Dedifferentiated amniotic fluid mesenchymal stem cell (primary cell): ENCODE measurements around the gene ARHGAP45.

Experiments
- DNase-seq: peaks from one replicate; pipeline ENCODE4 v3.0.0-alpha.2; 2016; ENCODE audit errors: extremely low spot score

The ARHGAP45 gene

DNA sequence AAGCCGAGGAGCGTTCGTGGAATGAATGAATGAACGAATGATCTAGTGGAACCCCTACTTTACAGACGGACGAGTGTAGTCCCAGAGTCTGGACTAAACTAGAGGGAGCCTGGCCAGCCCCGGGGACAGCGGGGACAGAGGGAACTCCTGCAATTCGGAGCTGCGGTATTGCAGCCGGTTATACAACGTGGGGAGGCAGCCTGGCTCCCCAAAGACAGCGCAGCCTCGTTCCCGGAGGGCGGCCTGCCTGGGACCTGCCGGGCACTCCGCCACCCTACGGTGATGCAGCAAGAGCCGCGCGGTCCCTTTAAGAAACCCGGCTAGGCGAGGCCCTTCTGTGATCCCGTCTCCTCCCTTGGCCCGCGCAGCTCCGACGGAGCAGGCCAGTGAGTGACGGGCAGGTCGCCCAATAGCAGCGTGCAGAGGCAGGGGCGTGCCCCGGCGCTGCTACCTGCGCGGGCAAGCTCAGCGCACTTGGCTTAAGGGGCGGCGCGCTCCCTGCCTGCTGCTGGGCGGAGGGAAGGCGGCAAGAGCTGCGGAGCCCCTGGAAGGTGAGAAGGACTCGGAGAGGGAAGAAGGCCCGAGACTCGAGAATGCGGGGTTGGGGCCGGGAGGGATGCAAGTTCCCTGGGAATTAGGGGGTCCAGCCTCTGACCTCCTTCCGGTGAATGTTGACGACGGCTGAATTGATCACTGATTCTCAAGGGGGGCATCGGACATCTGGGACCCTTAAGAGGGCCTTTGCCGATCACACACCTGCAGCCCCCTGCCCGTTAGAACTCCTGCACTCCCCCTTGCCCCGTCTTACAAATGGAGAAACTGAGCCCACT lies 27.1 kb upstream of the ARHGAP45 start, which contains the start of gene ABCA7:
ABCA7 (plus strand) TSS at position 462 of the 830 bp plus-strand sequence. CDS start 1,255 bp downstream, outside the sequence.
- peak; percentile 91 for DNase-seq

GRCh38 chr19:1040476-1041271 lies 26.3 kb upstream of the ARHGAP45 start:
- peak; percentile 82 for DNase-seq

DNA sequence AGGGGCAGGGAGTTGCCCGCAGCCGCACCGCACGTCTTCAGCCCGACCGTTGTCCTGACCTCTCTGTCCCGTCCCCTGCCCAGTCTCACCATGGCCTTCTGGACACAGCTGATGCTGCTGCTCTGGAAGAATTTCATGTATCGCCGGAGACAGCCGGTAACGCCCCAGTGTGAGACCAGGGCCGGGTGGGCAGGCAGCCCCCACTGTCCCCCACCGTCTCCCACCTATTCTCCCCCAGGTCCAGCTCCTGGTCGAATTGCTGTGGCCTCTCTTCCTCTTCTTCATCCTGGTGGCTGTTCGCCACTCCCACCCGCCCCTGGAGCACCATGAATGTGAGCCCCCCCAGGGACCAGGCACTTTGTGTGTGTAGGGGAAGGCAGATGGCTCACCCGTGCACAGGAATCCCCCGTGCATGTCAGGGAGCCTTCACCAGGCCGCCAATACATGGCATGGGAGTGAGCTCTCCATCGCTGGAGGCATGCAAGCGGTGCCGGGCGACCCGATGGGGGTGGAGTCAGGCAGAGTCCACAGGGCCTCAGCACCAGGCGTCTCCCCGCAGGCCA lies 25.6 kb upstream of the ARHGAP45 start:
- no peak for DNase-seq

DNA sequence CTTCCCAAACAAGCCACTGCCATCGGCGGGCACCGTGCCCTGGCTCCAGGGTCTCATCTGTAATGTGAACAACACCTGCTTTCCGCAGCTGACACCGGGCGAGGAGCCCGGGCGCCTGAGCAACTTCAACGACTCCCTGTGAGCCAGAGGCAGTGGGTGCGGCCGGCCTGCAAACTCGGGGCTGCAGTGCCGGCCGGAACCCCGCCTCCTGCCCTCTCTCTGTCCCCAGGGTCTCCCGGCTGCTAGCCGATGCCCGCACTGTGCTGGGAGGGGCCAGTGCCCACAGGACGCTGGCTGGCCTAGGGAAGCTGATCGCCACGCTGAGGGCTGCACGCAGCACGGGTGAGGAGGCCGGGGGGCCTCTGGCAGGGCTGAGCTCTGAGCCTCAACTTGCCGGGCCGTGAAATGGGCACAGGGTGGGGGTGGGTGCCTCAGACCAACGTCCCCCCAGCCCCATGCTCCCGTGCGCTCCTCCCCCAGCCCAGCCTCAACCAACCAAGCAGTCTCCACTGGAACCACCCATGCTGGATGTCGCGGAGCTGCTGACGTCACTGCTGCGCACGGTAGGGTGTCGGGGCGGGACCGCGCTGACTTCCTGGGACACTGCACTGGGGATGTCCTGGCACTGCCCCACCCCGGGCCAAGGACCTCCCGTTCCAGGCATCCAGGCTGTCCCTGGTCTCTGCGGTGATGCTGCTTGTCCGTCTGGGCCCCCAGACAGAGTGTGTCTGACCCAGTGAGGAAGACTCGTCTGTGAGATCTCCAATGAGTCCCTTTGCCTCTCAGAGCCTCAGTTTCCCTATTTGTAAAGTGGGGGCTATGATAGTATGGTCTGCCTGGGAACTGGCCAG lies 24.9 kb upstream of the ARHGAP45 start:
- no peak for DNase-seq

GRCh38 chr19:1042689-1043511 lies 24.1 kb upstream of the ARHGAP45 start:
- no peak for DNase-seq

GRCh38 chr19:1045247-1045603 lies 21.7 kb upstream of the ARHGAP45 start:
- no peak for DNase-seq

DNA sequence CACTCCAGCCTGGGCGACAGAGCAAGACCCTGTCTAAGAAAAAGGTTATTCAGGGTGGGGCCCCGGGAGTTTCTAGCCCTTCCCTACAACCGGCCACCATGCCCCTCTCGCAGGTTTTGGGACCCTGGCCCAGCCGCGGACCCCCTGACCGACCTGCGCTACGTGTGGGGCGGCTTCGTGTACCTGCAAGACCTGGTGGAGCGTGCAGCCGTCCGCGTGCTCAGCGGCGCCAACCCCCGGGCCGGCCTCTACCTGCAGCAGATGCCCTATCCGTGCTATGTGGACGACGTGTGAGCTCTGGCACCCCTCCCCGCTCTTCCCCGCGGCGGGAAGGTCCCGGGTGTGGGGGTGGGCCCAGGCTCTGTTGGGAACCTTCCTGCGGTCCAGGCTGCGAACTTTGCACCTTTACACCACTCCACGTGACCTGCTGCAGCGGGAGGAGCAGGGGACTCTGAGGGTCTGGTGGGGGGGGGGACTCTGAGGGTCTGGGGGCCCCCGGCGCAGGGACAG lies 20.8 kb upstream of the ARHGAP45 start:
- DNase-seq, result no peak

- no peak for DNase-seq
These were observed 19.9 kb upstream of the ARHGAP45 start for GRCh38 chr19:1046836-1047695.

GRCh38 chr19:1047696-1048147 lies 19.2 kb upstream of the ARHGAP45 start:
- no peak for DNase-seq

DNA sequence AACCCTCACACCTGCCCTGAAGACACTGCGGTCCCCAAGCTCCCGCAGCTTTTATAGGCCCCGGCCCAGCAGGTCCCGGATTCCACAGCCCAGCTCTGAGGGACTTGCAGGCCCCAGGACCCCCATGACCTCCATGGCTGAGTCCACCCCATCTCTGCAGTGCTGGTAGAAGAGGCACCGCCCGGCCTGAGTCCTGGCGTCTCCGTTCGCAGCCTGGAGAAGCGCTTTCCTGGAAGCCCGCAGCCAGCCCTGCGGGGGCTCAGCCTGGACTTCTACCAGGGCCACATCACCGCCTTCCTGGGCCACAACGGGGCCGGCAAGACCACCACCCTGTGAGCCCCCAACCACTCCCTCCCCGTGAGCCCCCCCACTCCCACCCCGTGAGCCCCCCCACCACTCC lies 17.9 kb upstream of the ARHGAP45 start:
- no peak for DNase-seq

DNA sequence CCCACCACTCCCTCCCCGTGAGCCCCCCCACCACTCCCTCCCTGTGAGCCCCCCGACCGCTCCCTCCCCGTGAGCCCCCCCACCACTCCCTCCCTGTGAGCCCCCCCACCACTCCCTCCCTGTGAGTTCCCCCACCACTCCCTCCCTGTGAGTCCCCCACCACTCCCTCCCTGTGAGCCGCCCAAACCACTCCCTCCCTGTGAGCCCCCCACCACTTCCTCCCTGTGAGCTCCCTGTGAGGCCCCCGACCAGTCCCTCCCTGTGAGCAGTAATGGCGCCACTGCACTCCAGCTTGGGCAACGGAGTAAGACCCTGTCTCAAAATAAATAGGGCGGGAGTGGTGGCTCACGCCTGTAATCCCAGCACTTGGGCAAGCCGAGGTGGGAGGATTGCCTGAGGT lies 17.2 kb upstream of the ARHGAP45 start:
- DNase-seq, result no peak

GRCh38 chr19:1050989-1051788 lies 15.8 kb upstream of the ARHGAP45 start:
- DNase-seq, result no peak

- DNase-seq, result no peak
These were observed 15.2 kb upstream of the ARHGAP45 start for GRCh38 chr19:1051791-1052190.

- DNase-seq, result no peak
These were observed 14.5 kb upstream of the ARHGAP45 start for GRCh38 chr19:1052349-1052975.

DNA sequence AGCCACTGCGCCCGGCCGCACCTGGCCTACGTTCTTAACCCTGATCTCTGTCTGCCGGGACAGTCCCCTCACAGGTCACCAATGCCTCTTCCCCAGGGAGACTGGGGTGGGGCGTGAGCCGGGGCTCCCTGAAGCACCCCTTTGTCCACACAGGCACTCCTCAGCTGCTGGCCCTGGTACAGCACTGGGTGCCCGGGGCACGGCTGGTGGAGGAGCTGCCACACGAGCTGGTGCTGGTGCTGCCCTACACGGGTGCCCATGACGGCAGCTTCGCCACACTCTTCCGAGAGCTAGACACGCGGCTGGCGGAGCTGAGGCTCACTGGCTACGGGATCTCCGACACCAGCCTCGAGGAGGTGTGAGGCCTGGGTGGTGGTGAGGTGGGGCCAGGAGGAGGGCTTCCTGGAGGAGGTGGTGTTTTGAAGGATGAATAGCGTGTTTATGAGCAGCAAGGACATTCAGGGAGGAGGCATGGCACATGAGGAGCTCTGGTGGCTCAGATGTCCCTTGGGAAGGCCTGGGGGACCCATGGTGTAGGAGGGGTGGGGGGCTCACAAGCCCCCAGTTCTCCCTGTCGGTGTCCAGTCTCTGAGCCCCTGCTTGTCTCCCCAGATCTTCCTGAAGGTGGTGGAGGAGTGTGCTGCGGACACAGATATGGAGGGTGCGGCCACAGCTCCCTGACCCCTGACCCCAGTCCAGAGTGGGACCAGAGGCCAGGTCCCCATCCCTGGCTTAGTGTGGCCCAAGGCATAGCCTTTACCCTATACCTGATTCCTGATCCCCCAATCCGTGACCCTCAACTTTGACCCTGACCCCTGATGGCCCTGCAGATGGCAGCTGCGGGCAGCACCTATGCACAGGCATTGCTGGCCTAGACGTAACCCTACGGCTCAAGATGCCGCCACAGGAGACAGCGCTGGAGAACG lies 13.5 kb upstream of the ARHGAP45 start:
- DNase-seq, result no peak

GRCh38 chr19:1054102-1055027 lies 12.6 kb upstream of the ARHGAP45 start:
- no peak for DNase-seq
